ENCODE data around the gene SEC61A2. TPM values are rescaled to one million over a fixed set of nuclear protein-coding genes. Genes with fewer than 3 reads are reported as not detected.
"Not testable (repeated sequence)": the region's sequence is repeated elsewhere in the genome, so short reads cannot be mapped to it uniquely, and the experiment has no call there.

The SEC61A2 gene
- 10 to 100 TPM in 1 of 2 donors, 1 to 10 TPM in 1; 2.9 to 13.5 TPM for total RNA-seq

DNA sequence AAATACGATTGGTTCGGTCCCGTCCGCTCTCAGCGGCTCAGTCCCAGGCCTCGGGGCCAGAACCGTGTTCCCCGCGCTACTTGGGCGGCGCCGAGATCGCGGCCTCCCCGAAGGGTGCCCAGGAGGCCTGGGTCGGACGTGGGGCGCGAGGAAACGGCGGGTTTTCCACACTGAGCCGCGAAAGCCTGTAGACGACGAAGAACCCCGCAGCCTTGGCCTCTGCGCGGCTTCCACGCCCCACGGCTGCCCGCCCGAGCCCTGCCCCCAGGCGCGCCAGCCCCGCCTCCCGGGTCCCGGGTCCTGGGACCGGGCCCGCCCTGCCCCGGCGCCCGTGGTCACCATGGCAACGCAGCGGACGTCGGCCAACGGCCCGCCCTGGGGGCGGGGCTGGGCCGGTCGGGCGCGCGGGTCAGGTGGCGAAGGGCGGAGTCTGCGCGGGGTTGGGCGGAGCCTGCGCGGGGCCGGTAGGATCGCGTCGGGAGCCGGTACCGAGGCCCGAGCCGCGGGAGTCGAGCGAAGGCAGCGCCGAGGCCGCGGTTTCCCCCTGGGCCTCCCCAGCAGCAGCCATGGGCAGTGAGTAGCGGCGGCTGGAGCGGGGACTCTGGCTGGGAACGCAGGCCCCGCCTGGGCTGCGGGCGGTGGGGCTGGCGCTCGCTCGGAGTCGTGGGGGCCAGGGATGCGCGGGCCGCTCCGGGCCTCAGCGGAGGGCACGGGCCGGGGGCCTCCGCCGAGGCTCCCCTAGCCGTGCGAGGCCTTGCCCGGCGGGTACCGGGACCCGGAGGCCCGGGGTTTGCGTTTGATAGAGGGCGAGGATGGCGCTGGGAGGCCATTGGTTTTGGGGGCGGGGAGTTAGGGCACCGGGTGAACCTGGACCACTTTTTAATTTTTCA lies at the start of gene SEC61A2:
TSS of gene SEC61A2 (plus strand) at position 456 of the 890 bp plus-strand sequence. CDS start at position 567, 111 bp downstream.
- intact Hi-C loops (cut with DNase I) = loop anchor here (1.0 kb wide), 1 partner anchor 86 kb away; no protein-coding TSS in a partner anchor
- peak; percentile 40 for TF ChIP-seq POLR2AphosphoS5 (IDR thresholded peaks at IDR 0.05)
- TF ChIP-seq, protein P1, sequence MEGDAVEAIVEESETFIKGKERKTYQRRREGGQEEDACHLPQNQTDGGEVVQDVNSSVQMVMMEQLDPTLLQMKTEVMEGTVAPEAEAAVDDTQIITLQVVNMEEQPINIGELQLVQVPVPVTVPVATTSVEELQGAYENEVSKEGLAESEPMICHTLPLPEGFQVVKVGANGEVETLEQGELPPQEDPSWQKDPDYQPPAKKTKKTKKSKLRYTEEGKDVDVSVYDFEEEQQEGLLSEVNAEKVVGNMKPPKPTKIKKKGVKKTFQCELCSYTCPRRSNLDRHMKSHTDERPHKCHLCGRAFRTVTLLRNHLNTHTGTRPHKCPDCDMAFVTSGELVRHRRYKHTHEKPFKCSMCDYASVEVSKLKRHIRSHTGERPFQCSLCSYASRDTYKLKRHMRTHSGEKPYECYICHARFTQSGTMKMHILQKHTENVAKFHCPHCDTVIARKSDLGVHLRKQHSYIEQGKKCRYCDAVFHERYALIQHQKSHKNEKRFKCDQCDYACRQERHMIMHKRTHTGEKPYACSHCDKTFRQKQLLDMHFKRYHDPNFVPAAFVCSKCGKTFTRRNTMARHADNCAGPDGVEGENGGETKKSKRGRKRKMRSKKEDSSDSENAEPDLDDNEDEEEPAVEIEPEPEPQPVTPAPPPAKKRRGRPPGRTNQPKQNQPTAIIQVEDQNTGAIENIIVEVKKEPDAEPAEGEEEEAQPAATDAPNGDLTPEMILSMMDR (IDR thresholded peaks at IDR 0.05) = peak in 2 of 4 experiments; percentile 2 to 8
- TF ChIP-seq POLR2A (IDR thresholded peaks at IDR 0.05) = peak; percentile 78
- Histone ChIP-seq H3K36me3 (no peaks in the 10 kb centered on the region), H3K27me3 (replicated peaks; ENCODE audit: insufficient read depth) (no peaks in the 10 kb centered on the region), H3K27ac (peak within 1 kb of the TSS; percentile 88 to 95), H3K4me3 (peak within 1 kb of the TSS; percentile 87 to 92), H3K4me1 (replicated peaks) (no peaks in the 10 kb centered on the region), H3K9me3 (no peaks in the 10 kb centered on the region)
- peak; percentile 96 for DNase-seq (ENCODE audit: low spot score)
- WGBS = 1% methylated on average over 69 of the region's 108 CpGs

DNA sequence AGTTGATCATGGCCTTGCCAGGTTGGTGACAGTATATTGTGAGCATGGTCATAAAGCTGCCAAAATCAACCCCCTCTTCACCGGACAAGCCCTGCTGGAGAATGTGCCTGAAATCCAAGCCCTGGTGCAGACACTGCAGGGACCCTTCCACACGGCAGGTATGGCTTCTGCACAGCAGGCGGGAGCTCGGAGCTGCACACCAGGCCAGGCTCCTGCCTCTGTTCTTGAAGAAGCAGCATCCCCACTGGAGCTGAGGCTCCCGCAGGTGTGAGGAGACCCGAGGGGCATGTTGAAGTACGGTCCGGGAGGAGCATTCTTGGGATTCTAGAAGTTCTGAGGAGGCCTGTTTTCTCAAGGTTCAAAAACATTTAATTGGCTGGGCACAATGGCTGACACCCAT lies 48.0 kb upstream of the SEC61A2 start:
- peaks cover 0 to 2% of the 10 kb centered on the region in 2 donors for H3K36me3 ChIP-seq
- intact Hi-C loops (cut with DNase I) = no loop called here
- no peak for TF ChIP-seq POLR2A (IDR thresholded peaks at IDR 0.05)
- 85% methylated on average over 8 of the region's 8 CpGs for WGBS
- no peak overlapping the region for H3K4me3 ChIP-seq
- no peaks in the 10 kb centered on the region for H3K27me3 ChIP-seq (replicated peaks; ENCODE audit: insufficient read depth)
- no peaks in the 10 kb centered on the region for H3K4me1 ChIP-seq (replicated peaks)
- H3K27ac ChIP-seq = no peak overlapping the region
- no peaks in the 10 kb centered on the region for H3K9me3 ChIP-seq
- DNase-seq (ENCODE audit: low spot score) = no peak

DNA sequence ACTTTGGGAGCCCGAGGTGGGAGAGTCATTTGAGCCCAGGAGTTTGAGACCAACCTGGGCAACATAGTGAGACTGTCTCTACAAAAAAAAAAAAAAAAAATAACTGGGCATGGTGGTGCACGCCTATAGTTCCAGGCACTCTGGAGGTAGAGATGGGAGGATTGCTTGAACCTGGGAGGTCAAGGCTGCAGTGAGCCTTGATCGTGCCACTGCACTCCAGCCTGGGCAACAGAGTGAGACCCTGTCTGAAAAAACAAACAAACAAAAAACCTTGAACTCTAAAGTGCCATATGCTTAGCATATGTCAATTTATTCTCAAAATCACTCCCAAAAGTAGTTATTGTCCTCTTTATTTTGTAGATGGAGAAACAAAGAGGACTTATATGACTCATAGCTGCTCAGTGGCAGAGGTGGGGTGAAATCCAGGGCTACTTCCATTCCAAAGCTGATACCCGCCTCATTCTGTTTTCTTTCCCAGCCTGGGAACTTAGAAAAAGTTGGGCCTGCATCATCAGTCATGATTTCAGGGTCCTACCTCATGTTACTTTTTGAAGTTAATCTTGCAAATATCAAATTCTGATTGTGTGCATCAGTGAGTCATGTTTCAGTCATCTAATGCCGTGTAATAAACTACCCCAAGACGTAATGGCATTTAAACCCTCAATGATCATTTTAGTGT lies 47.5 kb upstream of the SEC61A2 start:
- Histone ChIP-seq H3K36me3 (peaks cover 0 to 5% of the 10 kb centered on the region in 2 donors), H3K4me1 (replicated peaks) (no peaks in the 10 kb centered on the region), H3K27ac (no peak overlapping the region), H3K27me3 (replicated peaks; ENCODE audit: insufficient read depth) (no peaks in the 10 kb centered on the region), H3K4me3 (no peak overlapping the region), H3K9me3 (no peaks in the 10 kb centered on the region)
- intact Hi-C loops (cut with DNase I) = no loop called here
- TF ChIP-seq POLR2AphosphoS5 (IDR thresholded peaks at IDR 0.05) = no peak
- TF ChIP-seq, protein P1 (IDR thresholded peaks at IDR 0.05) = no peak
- no peak for DNase-seq (ENCODE audit: low spot score)
- WGBS = 84% methylated on average over 6 of the region's 6 CpGs

GRCh38 chr10:12088919-12089318 lies 40.6 kb upstream of the SEC61A2 start:
- 94% methylated on average over 14 of the region's 14 CpGs for WGBS
- TF ChIP-seq POLR2AphosphoS5 (IDR thresholded peaks at IDR 0.05) = no peak
- TF ChIP-seq POLR2A (IDR thresholded peaks at IDR 0.05) = no peak
- Histone ChIP-seq H3K36me3 (peaks cover 0 to 12% of the 10 kb centered on the region in 2 donors), H3K27me3 (replicated peaks; ENCODE audit: insufficient read depth) (no peaks in the 10 kb centered on the region), H3K4me1 (replicated peaks) (no peaks in the 10 kb centered on the region), H3K9me3 (no peaks in the 10 kb centered on the region), H3K4me3 (no peak overlapping the region), H3K27ac (no peak overlapping the region)
- intact Hi-C loops (cut with DNase I) = no loop called here
- DNase-seq (ENCODE audit: low spot score) = no peak

- Histone ChIP-seq H3K4me3 (no peak overlapping the region), H3K27me3 (replicated peaks; ENCODE audit: insufficient read depth) (no peaks in the 10 kb centered on the region), H3K9me3 (no peaks in the 10 kb centered on the region), H3K4me1 (replicated peaks) (no peaks in the 10 kb centered on the region), H3K36me3 (peaks cover 0 to 11% of the 10 kb centered on the region in 2 donors), H3K27ac (no peak overlapping the region)
- DNase-seq (ENCODE audit: low spot score) = no peak
- WGBS = 93% methylated on average over 4 of the region's 4 CpGs
- TF ChIP-seq POLR2AphosphoS5 (IDR thresholded peaks at IDR 0.05) (no peak), POLR2A (IDR thresholded peaks at IDR 0.05) (no peak)
- intact Hi-C loops (cut with DNase I) = no loop called here
These were observed 38.1 kb upstream of the SEC61A2 start for GRCh38 chr10:12091421-12091820.

GRCh38 chr10:12097361-12097760 lies 32.1 kb upstream of the SEC61A2 start:
- intact Hi-C loops (cut with DNase I); H3K9me3 ChIP-seq; H3K27ac ChIP-seq; H3K4me1 ChIP-seq (replicated peaks); H3K27me3 ChIP-seq (replicated peaks; ENCODE audit: insufficient read depth); H3K4me3 ChIP-seq; DNase-seq (ENCODE audit: low spot score); H3K36me3 ChIP-seq: not testable (repeated sequence)
- 91% methylated on average over 9 of the region's 9 CpGs for WGBS
